PC-3 (cell line): ENCODE results near the gene L3MBTL4. TPM values are rescaled to one million over a fixed set of nuclear protein-coding genes. Genes with fewer than 3 reads are reported as not detected.

ENCODE experiments used
- ATAC-seq: fragments of 200-7000 bp; cut with Tn5 transposase; 2 replicates; pipeline ENCODE4 v1.9.1; 2020; ENCODE audit warnings: mild to moderate bottlenecking, moderate library complexity
- BruUV-seq: library from RNA; stranded (reverse); fragments of 400-500 nt; replicated peaks from 2 replicates; lab custom pipeline; 2021; lab: Mats Ljungman, UMichigan
- CTCF ChIA-PET: fragments of 300-600 bp; sonication (Branson Sonifier 250); formaldehyde crosslinking; loops from one replicate; lab custom pipeline; 2022; ENCODE audit warnings: antibody characterized with exemption; lab: Charles Lee
- POLR2A ChIA-PET: fragments of 300-600 bp; sonication (Branson Sonifier 250); formaldehyde crosslinking; loops from one replicate; lab custom pipeline; 2022; ENCODE audit warnings: antibody characterized with exemption; ENCODE audit not compliant: unreplicated experiment; lab: Charles Lee
- DNase-seq: peaks from one replicate; pipeline ENCODE4 v3.0.0-alpha.2; 2015
- H2AFZ ChIP-seq: fragments of 300-600 bp; sonication (generic); 2 replicates; pipeline ENCODE4 v1.6.0; 2016; ENCODE audit warnings: antibody characterized with exemption, low read length
- H3F3A ChIP-seq: fragments of 300-600 bp; sonication (generic); one replicate; pipeline ENCODE4 v1.6.0; 2017; ENCODE audit warnings: antibody characterized with exemption, low read length, control low read depth, mild to moderate bottlenecking; ENCODE audit not compliant: unreplicated experiment
- H3K27ac ChIP-seq: fragments of 300-600 bp; sonication (generic); 2 replicates; pipeline ENCODE4 v1.5.1; 2016; ENCODE audit warnings: mild to moderate bottlenecking, low read length
- H3K27me3 ChIP-seq: fragments of 300-600 bp; sonication (generic); 2 replicates; pipeline ENCODE4 v1.6.1; 2016; ENCODE audit warnings: low read length, mixed read lengths
- H3K36me3 ChIP-seq: fragments of 300-600 bp; sonication (generic); 2 replicates; pipeline ENCODE4 v1.6.1; 2016; ENCODE audit warnings: low read depth, mixed run types, low read length, mixed read lengths
- H3K4me1 ChIP-seq: fragments of 300-600 bp; sonication (generic); 2 replicates; pipeline ENCODE4 v1.5.1; 2016; ENCODE audit warnings: low read length; ENCODE audit not compliant: insufficient read depth
- H3K4me2 ChIP-seq: fragments of 300-600 bp; sonication (generic); 2 replicates; pipeline ENCODE4 v1.6.0; 2016; ENCODE audit warnings: low read length
- H3K4me3 ChIP-seq: fragments of 300-600 bp; sonication (generic); 2 replicates; pipeline ENCODE4 v1.5.1; 2016; ENCODE audit warnings: mild to moderate bottlenecking, low read length, mixed read lengths
- H3K79me2 ChIP-seq: fragments of 300-600 bp; sonication (generic); 2 replicates; pipeline ENCODE4 v1.6.1; 2017; ENCODE audit warnings: low read length, mixed read lengths
- H3K9ac ChIP-seq: fragments of 300-600 bp; sonication (generic); 2 replicates; pipeline ENCODE4 v1.6.0; 2016; ENCODE audit warnings: mild to moderate bottlenecking, low read length
- H3K9me2 ChIP-seq: fragments of 300-600 bp; sonication (generic); replicated peaks from 2 replicates; pipeline ENCODE4 v1.6.1; 2016; ENCODE audit warnings: mixed run types, low read length, mixed read lengths
- H3K9me3 ChIP-seq: fragments of 300-600 bp; sonication (generic); 2 replicates; pipeline ENCODE4 v1.6.1; 2016; ENCODE audit warnings: low read length, mixed read lengths
- H4K20me1 ChIP-seq: fragments of 300-600 bp; sonication (generic); 2 replicates; pipeline ENCODE4 v1.6.1; 2016; ENCODE audit warnings: low read length, mixed read lengths
- CTCF ChIP-seq: fragments of 300-600 bp; sonication (generic); conservative IDR thresholded peaks from 2 replicates; pipeline ENCODE4 v1.5.1; 2017; ENCODE audit warnings: antibody characterized with exemption, low read depth, mild to moderate bottlenecking, low read length
- EZH2 ChIP-seq: fragments of 300-600 bp; sonication (generic); IDR thresholded peaks from one replicate; pipeline ENCODE4 v1.6.1; 2017; ENCODE audit warnings: antibody characterized with exemption, mild to moderate bottlenecking, low read length; ENCODE audit not compliant: unreplicated experiment
- EZH2phosphoT487 ChIP-seq: fragments of 300-600 bp; sonication (generic); IDR thresholded peaks from 2 replicates; pipeline ENCODE4 v1.6.1; 2018; ENCODE audit warnings: mild to moderate bottlenecking, antibody characterized with exemption, low read length, borderline replicate concordance
- intact Hi-C: fragments of 100-400 bp; cut with micrococcal nuclease; formaldehyde crosslinking; loops from 2 replicates; pipeline ENCODE4 v1.9.0; 2023
- total RNA-seq: library from RNA; depleted of rRNA; stranded (reverse); fragments of >200 nt; gene quantifications from 2 replicates; pipeline ENCODE4 v1.2.3, GENCODE V29; 2014

Gene L3MBTL4
- total RNA-seq, 1 experiment from 2014 or later, result 0.47 TPM

- ChIA-PET CTCF (no interaction called here), POLR2A (interaction anchor here (0.6 kb wide), 2 partner anchors 12 to 72 kb away, joined by 4 to 7 read pairs; no protein-coding TSS in a partner anchor)
- ATAC-seq, result no peak
These were observed 416.4 kb downstream of the L3MBTL4 start for GRCh38 chr18:5998166-5998881.

DNA sequence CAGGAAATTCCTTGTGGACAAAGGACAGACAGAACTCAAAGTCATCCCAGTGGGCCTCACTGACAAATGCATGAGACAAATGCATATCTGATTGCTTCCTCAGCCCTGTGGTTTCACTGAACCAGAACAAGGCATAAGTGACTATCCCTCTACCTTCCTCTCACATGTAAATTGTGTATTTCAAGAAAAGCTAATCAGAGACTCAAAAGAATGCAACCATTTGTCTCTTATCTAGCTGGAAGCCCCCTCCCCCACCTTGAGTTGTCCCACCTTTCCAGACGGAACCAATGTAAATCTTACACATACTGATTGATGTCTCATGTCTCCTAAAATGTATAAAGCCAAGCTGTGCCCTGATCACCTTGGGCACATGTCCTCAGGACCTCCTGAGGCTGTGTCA, 417.4 kb downstream of the L3MBTL4 start:
- no peak for ATAC-seq
- POLR2A ChIA-PET, result no interaction called here

More at GRCh38 chr18:5998166-5998881, 416.4 kb downstream of the L3MBTL4 start:
- H3K4me1 ChIP-seq, result no peaks in the 10 kb centered on the region
- H4K20me1 ChIP-seq, result no peaks in the 10 kb centered on the region
- no peaks in the 10 kb centered on the region for H3F3A ChIP-seq
- no peaks in the 10 kb centered on the region for H3K79me2 ChIP-seq
- H3K36me3 ChIP-seq, result no peaks in the 10 kb centered on the region
- H3K9ac ChIP-seq, result no peak overlapping the region
- no peaks in the 10 kb centered on the region for H3K9me3 ChIP-seq
- intact Hi-C loops, result no loop called here
- no peak for DNase-seq
- no peak overlapping the region for H3K27ac ChIP-seq
- no TSS peak for BruUV-seq
- TF ChIP-seq EZH2 (no peak), EZH2phosphoT487 (no peak), CTCF (no peak)
- H3K4me2 ChIP-seq, result no peak overlapping the region
- H2AFZ ChIP-seq, result no peak overlapping the region
- no peak overlapping the region for H3K4me3 ChIP-seq
- no peaks in the 10 kb centered on the region for H3K9me2 ChIP-seq
- H3K27me3 ChIP-seq, result no peaks in the 10 kb centered on the region

More for the DNA sequence above, 417.4 kb downstream of the L3MBTL4 start:
- intact Hi-C loops, result no loop called here
- no peak overlapping the region for H3K4me3 ChIP-seq
- TF ChIP-seq CTCF (no peak), EZH2phosphoT487 (no peak), EZH2 (no peak)
- no peaks in the 10 kb centered on the region for H3K79me2 ChIP-seq
- no peaks in the 10 kb centered on the region for H3K9me2 ChIP-seq
- no peak overlapping the region for H3K9ac ChIP-seq
- H3K4me1 ChIP-seq, result no peaks in the 10 kb centered on the region
- no peak overlapping the region for H3K4me2 ChIP-seq
- no peak for DNase-seq
- H4K20me1 ChIP-seq, result no peaks in the 10 kb centered on the region
- no peaks in the 10 kb centered on the region for H3F3A ChIP-seq
- H3K27ac ChIP-seq, result no peak overlapping the region
- H3K9me3 ChIP-seq, result no peaks in the 10 kb centered on the region
- no peaks in the 10 kb centered on the region for H3K36me3 ChIP-seq
- no TSS peak for BruUV-seq
- CTCF ChIA-PET, result no interaction called here
- H2AFZ ChIP-seq, result no peak overlapping the region
- H3K27me3 ChIP-seq, result no peaks in the 10 kb centered on the region
